Activated naive CD8-positive, alpha-beta T cell treated with anti-CD3 and anti-CD28 coated beads, Interleukin-2, amount 50 U/mL, for 16 hours (primary cell): ENCODE measurements around the gene B4GALNT3.
"Not testable (repeated sequence)": the region's sequence is repeated elsewhere in the genome, so short reads cannot be mapped to it uniquely, and the experiment has no call there.

ENCODE experiments used
- DNase-seq: peaks from one replicate; pipeline ENCODE4 v3.0.0-alpha.2; 2020; ENCODE audit warnings: low read depth, low spot score

The B4GALNT3 gene

DNA sequence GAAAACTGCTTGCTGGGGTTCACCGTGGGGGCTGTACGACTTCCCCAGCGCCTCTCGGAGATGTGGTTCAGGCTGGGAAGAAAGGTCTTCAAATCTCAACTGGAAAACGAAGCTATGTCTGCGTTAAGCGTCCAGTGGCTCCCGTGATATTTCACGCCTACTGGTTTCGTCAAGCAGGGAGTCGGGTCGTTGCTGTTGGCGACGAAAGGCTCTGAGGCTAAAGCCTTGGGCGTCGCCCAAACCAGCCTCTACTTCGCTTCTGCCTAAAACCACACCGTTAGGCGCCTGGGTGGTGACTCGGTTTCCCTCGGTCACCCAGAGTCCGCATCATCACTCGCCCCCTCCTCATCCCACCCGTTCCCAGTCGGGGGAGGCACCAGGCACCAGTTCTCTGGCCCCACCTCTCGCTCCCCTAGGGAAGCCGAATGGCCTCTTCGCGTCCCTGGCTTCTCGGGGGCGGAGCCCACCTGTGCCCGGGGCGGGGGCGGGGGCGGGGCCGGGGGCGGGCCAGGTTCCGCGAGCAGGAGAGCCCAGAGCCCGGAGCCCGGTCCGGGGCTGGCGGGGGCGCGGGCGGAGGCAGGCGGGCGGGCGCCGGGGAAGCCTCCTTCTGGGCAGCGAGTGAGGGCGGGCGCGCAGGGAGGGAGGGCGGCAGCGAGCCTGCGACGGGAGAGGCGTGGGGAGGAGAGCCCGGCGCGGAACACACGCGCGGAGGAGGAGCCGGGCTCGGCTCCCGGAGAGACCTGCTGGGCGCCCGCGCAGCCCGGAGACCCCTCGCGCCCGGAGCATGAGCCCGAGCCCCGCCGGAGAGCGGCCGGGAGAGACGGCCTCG is at the start of gene B4GALNT3:
Gene B4GALNT3, plus strand, starts transcription at position 510 of the 829 bp plus-strand sequence. CDS start 438 bp downstream, outside the sequence.
- no peak for DNase-seq

DNA sequence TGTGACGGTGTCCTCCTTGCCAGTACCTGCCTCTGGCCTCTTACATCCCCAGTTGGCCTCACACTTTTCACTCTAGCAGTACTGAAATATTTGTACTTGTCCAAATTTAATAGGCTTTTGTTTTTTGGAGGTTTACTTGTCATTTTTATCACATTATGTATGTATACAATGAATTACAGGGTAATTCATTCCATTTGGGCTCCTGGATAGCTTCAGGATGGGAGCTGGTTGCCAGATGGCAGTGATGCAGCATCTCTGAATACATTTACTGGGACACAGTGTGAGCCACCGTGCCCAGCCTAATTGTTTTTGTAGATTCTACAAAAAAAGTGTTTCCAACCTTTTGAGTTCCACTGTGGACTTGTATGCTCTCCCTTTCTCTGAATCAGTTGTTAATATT is 44.9 kb upstream of the B4GALNT3 start:
- DNase-seq = no peak

DNA sequence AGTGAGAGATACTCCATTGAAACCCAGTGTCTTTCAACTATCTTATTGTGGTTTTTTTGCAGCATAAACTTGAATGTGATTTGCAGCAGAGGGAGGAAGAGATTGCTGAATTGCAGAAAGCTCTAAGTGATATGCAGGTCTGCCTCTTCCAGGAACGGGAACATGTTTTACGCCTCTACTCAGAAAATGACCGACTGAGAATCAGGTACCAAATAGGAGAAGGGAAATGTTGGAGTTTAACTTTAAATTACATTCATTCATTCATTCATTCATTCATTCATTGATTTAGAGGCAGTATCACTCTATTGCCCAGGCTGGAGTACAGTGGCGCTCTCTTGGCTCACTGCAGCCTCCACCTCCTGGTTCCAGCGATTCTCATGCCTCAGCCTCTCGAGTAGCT is 41.3 kb upstream of the B4GALNT3 start:
- no peak for DNase-seq

GRCh38 chr12:422526-422925 is 37.2 kb upstream of the B4GALNT3 start:
- no peak for DNase-seq

- DNase-seq = not testable (repeated sequence)
Observed at GRCh38 chr12:435737-436136, 24.0 kb upstream of the B4GALNT3 start.

GRCh38 chr12:442235-442884 is 17.4 kb upstream of the B4GALNT3 start:
- DNase-seq = no peak

GRCh38 chr12:447141-447540 is 12.6 kb upstream of the B4GALNT3 start:
- no peak for DNase-seq

GRCh38 chr12:449203-449602 is 10.5 kb upstream of the B4GALNT3 start:
- no peak for DNase-seq

GRCh38 chr12:450438-450837 is 9.3 kb upstream of the B4GALNT3 start:
- no peak for DNase-seq

DNA sequence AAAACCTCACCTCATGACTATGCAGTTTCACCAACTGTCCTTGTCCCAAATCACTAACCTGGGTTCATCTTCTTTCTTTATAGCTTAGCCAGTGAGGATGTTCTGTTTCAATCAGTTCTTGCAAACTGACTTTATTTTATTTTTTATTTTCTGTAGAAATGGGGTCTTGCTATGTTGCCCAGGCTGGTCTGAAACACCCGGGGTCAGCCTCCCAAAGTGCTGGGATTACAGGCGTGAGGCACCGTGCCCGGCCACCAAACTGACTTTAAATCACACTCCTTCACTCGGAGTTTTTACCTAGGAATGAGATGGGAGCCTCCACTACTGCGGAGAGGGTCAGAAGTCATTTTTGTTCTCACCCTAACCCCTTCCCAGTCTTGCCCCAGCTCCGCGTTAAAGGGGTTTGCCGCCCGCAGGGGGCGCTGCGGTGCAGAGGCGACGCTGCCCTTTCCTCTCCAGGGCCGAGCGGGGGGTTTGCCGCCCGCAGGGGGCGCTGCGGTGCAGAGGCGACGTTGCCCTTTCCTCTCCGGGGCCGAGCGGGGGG is 7.0 kb upstream of the B4GALNT3 start:
- no peak for DNase-seq

DNA sequence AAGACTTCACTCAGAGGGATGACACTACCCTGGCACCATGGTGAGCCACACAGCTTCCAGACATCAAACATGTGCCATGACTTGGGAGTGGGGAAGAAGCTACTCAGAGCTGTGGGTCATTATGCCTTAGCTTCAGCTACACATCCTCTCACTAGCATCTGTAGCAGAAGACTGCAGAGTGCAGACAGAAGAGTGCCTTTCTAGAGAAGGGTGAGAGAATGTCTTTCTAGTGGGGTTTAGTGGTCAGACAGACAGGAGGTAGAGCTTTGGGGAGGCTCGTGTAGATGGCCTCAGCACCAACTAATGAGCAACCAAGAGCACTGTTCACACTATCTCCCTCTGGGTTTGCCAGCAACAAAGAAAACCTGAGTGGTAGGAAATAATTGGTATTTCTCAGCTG is 4.9 kb upstream of the B4GALNT3 start:
- DNase-seq = no peak

GRCh38 chr12:455821-456220 is 3.9 kb upstream of the B4GALNT3 start:
- DNase-seq = no peak

GRCh38 chr12:457676-458075 is 2.1 kb upstream of the B4GALNT3 start:
- DNase-seq = no peak

DNA sequence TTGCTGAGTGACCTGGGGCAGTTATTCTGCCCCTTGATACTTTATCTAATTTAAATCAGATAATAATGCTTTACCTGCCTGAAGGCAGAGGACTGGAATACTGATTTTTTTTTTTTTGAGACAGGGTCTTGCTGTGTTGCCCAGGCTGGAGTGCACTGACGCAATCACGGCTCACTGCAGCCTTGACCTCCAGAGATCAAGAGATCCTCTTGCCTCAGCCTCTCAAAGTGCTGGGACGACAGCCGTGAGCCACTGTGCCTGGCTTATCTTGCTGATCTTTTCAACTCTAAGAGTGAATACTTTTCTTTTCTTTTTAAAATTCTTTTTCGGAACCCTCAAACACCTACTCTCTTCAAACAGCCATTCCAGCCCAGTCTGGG is 699 bp upstream of the B4GALNT3 start:
- DNase-seq = no peak

DNA sequence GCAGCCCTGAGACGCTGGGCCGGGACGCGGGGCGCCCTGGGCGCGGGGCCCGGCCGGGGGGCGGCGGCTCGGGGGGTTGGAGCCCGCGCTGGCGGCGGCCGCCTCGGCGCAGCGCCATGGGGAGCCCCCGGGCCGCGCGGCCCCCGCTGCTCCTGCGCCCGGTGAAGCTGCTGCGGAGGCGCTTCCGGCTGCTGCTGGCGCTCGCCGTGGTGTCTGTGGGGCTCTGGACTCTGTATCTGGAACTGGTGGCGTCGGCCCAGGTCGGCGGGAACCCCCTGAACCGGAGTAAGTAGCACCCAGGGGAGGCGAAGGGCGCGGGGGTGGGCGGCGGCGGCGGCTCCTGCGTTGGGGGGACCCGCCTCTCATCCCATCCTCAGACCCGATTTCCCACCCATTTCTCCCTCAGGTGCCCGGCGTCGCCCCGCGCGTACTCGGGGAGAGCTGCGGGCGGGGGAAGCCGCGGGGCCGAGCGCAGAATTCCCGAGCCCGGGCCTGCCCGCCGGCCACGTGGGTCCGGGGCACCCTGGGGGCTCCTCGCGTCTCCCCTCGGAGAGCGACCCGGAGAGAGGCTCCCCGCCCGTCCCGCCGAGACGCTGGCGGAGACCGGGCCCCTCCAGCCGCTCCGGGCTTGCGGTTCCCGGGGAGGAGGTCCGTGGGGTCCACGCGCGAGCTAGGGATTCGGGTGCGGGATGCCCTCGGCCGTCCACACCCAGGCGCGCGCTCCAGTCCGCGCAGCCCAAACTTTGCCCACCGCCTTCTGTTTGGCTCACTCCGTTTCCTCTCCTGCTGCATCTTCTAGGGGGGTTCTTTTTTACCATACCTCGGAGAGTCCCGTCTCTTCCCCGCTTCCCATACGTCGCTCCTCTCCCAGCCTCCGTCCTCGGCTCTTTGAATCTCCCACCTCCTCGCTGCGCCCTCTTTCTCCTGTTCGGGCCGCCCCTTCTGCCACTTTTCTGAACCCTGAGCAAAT is 807 bp downstream of the B4GALNT3 start:
- DNase-seq = no peak

GRCh38 chr12:461425-461824 is 1.7 kb downstream of the B4GALNT3 start:
- no peak for DNase-seq

GRCh38 chr12:462936-463705 is 3.4 kb downstream of the B4GALNT3 start:
- DNase-seq = no peak

DNA sequence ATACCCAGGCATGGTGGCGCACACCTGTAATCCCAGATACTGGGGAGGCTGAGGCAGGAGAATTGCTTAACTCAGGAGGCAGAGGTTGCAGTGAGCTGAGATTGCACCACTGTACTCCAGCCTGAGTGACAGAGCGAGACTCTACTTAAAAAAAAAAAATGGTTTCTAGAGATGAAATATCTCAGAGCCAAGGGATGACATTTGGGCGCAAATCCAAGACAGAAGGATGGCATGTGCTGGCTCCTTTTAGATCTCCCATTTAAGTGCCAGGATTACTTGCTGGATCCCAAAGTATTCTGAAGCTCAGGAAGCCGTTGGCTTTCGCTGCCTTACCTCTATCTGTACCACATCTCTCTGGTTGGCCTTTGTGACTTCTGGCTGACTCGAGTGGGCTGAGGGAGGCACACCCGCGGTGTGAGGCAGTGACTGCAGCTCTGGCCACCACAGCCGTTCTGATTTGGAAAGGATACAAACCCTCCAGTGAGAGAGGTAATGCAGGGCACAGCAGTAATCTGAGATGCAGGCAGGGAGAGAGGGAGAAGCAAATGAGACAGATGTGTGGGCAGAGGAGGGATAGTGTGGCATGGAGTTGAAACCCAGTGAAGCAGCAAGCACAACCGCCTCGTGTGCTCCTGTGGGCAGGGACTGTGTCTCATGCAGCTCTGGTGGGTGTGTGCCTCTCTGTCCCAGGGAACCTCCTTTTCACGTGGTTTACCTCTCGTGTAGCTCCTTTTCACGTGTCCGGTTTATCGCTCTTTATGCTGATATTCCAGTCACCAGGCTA is 4.9 kb downstream of the B4GALNT3 start:
- DNase-seq = no peak

GRCh38 chr12:466039-466438 is 6.3 kb downstream of the B4GALNT3 start:
- no peak for DNase-seq

GRCh38 chr12:466762-467161 is 7.0 kb downstream of the B4GALNT3 start:
- DNase-seq = no peak
